Measurements from ENCODE around the gene LCP1.

LCP1 gene

DNA sequence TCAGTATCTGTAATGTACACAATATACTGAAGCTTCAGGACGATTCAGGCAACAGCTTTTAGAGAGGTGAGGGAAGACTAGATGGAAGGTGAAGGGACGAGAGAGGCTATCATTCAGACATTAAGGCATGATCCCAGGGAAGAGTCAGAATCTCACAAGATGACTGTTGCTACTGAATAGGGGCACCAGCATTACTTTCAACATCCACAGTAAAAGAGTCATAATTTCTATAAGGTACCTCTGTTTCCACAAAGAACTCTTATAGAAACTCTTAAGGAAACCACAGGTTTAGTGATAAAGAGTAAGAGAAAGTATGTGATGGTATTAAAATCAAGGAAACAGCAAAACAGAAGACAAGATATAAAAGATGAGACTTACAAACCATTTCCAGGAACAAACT is 23.0 kb downstream of the LCP1 start:
- no peak for DNase-seq (ENCODE audit: low read depth)

DNA sequence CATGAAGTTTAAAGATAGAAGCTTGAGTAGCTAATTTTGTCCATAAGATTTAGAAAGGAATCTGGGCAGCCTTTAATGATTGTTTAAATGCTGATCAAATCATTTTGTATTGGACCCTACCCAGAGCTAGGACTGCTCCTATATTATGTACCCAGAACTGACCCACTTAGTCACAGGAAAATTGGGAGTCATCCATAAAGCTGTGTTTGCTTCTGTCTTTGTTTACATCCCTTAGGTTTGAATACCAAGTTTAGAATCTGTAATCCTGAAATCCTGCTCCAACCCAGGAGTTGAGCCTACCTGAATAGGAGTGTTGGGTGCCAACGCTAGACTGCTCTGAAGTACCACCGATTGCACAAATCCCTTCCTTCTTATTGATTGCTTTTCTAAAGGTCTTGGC is 23.8 kb downstream of the LCP1 start:
- DNase-seq (ENCODE audit: low read depth): no peak

GRCh38 chr13:46154136-46154801 is 27.7 kb downstream of the LCP1 start:
- DNase-seq (ENCODE audit: low read depth): no peak

DNA sequence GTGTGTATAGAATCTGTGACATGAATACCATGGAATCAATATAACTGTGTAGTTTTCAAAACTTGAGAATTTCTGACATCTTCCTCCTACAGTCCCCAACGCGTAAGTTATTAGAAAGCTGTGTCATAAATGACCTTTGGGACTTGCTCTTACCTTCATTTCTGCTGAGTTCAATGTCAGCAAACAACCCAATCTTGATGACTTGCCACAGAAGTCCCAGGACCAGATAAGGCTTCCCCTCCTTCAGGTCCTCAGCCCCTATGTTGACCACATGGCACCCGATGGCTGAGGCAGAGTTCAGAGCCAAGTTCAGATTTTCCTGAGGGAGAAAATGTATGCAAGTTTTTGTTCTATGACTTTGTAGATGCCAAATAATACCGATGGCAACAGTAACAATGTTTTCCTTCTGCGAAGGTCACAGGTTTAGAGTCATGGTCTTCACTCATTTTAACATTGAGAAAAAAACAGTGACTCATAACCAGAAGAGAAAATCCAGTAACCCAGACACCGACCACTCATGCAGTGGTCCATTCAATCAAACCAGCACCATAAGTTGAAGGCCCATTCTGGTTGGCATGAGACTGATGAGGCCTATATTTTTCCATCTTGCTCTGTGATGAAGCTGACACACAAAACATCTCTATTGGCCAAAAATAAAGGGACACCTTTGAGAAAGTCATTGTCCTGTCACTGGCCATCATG is 29.2 kb downstream of the LCP1 start:
- DNase-seq (ENCODE audit: low read depth): no peak

DNA sequence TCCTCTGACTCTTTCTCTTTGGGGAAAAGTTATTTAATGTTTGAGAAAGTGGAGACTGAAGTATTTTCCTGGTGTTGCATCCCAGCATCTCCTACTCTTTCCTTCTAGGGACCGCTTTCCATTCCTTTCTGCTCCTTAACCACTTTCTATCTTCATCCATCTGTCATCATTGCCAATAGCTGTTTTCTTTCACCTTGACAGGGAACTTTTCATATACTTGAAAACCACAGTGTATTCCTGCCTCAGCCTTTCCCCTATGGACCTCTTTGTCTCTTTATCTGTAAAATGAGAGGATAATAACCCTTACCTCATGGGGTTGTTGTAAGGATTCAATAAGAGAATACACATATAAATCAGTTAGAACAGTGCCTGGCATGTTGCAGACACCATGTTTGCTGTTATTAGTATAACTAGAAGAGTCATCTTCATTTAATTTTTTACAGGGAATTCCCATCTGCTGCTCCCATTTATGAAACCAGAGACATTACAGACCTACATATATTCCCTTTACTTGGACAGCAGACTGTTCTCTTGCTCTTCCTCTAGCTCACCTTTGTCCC is 31.8 kb downstream of the LCP1 start:
- no peak for DNase-seq (ENCODE audit: low read depth)

DNA sequence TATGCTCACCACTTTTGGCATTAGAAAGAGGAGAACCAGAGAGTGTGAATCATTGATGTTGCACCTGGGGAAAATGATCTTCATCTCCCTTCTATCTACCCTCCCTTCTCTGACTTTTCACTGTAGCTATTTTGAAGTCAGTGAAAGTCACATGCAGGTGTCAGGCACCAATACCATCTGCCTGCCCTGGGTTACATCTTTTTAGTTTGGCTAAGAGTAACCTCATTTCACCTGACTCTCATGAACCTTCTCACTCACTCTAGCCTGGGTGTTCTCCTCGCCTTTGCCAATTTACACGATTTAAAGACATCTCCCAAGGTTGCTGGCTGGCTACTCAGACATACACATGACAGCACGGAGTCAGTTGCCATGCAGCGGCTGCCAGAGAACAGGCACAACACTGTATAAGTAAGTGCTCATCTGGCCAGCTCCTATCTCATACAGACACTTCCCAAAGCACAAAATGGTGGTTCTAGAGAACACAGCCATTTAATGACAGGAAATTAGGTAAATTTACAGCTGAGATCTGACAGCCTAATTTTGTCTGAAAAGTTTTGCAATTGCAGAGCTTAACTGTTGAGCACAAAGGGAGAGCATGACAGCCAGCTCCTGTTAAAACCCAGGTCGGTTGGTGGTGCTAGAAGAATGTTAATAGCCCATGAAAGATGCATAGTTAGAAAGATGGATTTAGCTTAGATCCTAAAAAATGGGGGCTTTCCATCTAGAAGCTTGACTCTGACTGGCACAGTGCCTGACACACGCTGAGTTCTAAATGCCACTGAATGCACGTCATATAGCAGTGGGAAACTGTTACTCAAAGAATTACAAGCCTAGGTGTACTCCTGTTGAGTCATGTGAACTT is 32.5 kb downstream of the LCP1 start:
- no peak for DNase-seq (ENCODE audit: low read depth)

GRCh38 chr13:46146898-46147297 is 35.1 kb downstream of the LCP1 start:
- DNase-seq (ENCODE audit: low read depth): no peak

DNA sequence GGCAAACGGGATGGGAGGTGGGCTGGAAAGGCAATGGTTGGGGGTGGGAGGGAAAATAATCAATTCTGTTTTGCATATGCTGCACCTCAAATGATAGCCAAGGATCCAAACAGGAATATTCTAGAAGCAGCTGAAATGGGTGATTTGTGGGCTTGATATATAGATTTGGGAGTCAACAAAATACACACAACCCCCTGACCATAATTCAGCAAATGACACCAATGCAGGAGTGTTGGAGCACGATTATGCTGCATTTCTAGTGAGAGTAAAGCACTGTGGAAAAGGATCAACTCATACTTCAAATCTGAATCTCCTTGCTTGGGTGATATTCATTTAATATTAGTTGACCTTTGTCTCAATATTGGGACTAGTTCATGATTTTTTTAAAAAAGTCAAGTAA is 36.0 kb downstream of the LCP1 start:
- no peak for DNase-seq (ENCODE audit: low read depth)

DNA sequence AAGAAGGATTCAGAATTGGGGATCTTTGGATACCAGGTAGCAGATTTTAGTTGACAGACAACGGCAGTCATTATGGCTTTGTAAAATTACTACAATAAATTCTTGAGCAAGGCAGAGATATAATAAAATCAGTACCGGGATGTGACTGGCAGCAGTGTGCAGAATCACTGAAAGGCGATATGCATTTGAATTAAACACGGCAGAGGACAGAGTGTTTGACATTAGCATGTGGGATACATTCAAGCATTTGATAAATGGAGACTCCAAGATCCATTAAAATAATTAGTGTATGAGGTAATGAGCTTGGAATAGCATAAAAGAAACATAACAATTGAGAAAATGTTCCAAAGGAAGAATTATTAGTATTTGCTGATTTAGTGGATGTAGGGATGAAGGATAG is 36.8 kb downstream of the LCP1 start:
- no peak for DNase-seq (ENCODE audit: low read depth)

GRCh38 chr13:46143184-46143701 is 38.7 kb downstream of the LCP1 start:
- DNase-seq (ENCODE audit: low read depth): no peak

GRCh38 chr13:46142776-46143175 is 39.2 kb downstream of the LCP1 start:
- DNase-seq (ENCODE audit: low read depth): no peak

DNA sequence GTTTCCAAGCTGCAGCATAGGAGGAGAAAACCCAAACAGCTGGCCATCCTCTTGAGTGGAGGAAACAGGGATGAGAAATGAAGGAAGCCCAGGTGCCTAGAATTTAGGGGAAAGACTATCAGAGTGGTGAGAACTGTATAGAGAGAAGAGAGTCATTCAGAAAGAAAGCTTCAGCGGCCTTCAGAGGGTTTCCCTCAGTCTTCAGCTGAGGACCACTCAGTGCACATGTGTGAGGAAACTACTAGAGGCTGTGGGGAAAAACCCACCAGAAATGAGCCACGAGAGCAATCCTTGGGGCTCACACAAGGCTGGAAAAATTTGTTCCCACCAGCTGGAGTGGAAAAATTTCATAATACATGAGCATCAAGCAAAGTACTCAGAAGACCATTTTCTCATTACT is 41.9 kb downstream of the LCP1 start:
- DNase-seq (ENCODE audit: low read depth): no peak

DNA sequence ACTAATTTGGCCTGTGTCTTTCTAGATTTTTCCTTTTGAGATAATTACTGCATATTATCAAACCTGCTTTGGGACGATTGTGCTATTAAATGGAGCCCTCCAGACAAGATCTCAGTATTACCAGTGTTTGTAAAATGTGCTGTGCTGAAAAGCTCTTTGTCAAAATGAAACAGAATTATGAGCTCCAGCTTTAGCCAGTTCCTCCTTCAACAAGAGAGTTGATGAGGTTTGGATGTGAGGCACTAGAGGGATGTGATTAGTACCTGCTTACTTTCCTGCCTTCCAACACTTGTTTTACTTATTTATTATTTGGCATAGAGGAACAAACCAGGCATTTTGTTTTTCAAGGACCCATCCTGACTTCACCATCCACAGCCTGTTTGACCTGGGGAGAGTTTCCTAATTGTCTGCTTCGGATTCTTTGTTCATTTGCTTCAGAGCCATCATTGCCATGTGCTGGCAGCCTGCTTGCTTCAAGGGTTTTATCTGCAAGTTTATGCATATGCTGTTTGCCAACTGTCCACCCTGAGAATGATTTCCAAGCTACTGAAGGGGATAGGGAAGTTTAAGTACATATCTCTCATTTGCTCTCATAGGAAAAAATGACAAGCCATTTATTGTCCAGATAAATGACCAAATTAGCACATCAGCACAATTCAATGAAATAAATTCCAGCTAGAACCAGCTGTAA is 44.2 kb downstream of the LCP1 start:
- no peak for DNase-seq (ENCODE audit: low read depth)

- no peak for DNase-seq (ENCODE audit: low read depth)
These were observed 45.3 kb downstream of the LCP1 start for GRCh38 chr13:46136688-46137087.

GRCh38 chr13:46134961-46135522 is 46.9 kb downstream of the LCP1 start:
- DNase-seq (ENCODE audit: low read depth): no peak

DNA sequence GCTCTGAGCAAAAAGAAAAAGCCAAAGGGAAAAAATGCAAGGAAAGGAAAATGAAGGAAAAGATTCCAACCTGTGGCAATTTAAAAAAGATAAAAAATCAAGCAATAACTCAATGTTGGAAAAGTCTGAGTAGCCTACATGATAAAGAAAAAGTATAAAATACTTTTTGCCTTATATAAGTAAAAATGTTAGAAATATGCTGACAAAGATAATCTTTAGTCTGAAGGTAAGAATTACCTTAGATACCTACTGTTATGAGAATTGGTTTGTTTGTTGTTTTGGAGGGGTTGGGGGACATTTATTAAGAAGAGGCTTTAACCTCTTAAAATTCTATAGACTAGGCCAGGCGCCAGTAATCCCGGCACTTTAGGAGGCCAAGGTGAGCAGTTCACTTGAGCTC is 47.5 kb downstream of the LCP1 start:
- no peak for DNase-seq (ENCODE audit: low read depth)

DNA sequence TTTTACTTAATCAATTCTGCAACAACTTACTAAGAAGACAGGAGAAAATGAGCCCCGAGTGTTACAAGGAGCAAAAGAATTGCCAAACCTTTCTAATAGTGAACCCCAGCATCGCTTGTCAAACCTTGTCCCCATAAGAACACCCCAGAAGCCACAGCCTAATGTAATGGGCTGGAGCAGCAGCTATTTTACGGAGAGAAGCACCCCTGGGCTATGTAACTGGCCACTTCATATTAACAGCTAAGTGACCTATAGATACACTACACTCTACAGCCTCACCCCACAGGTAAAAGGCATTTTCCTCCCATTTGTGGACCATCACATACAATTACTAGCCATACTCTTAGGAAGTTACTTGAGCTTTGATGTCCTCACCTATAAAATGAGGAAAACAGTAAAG is 49.9 kb downstream of the LCP1 start:
- DNase-seq (ENCODE audit: low read depth): no peak

GRCh38 chr13:46131705-46132104 is 50.3 kb downstream of the LCP1 start:
- DNase-seq (ENCODE audit: low read depth): no peak

GRCh38 chr13:46129955-46130618 is 51.9 kb downstream of the LCP1 start:
- no peak for DNase-seq (ENCODE audit: low read depth)

- DNase-seq (ENCODE audit: low read depth): no peak
These were observed 52.9 kb downstream of the LCP1 start for GRCh38 chr13:46129124-46129523.

Data from HS-27A (cell line).